MG63 (cell line): Measurements from ENCODE around the gene KLK15. TPM values are rescaled to one million over a fixed set of nuclear protein-coding genes. Genes with fewer than 3 reads are reported as not detected.
"Not testable (repeated sequence)": the region's sequence is repeated elsewhere in the genome, so short reads cannot be mapped to it uniquely, and the experiment has no call there.

Experiments
- DNase-seq: peaks from one replicate; pipeline ENCODE4 v3.0.0-alpha.2; 2020
- H3K27me3 ChIP-seq: fragments of 250-450 bp; sonication (Bioruptor Pico); 2 replicates; pipeline ENCODE4 v1.5.1; 2020; ENCODE audit warnings: mild to moderate bottlenecking, moderate library complexity
- H3K36me3 ChIP-seq: fragments of 250-450 bp; sonication (Bioruptor Pico); 2 replicates; pipeline ENCODE4 v1.5.1; 2020; ENCODE audit warnings: mild to moderate bottlenecking, moderate library complexity
- H3K4me3 ChIP-seq: fragments of 250-450 bp; sonication (Bioruptor Pico); 2 replicates; pipeline ENCODE4 v1.5.1; 2020; ENCODE audit warnings: mild to moderate bottlenecking, moderate library complexity
- H3K9me3 ChIP-seq: fragments of 250-450 bp; sonication (Bioruptor Pico); 2 replicates; pipeline ENCODE4 v1.5.1; 2020; ENCODE audit warnings: mild to moderate bottlenecking, moderate library complexity
- total RNA-seq: library from RNA; depleted of rRNA; stranded (reverse); fragments of >200 nt; shearing (Covaris generic); gene quantifications from 2 replicates; pipeline ENCODE4 v1.2.3, GENCODE V29; 2014; ENCODE audit warnings: low replicate concordance

The KLK15 gene
- total RNA-seq, 1 experiment from 2014 or later: not detected

DNA sequence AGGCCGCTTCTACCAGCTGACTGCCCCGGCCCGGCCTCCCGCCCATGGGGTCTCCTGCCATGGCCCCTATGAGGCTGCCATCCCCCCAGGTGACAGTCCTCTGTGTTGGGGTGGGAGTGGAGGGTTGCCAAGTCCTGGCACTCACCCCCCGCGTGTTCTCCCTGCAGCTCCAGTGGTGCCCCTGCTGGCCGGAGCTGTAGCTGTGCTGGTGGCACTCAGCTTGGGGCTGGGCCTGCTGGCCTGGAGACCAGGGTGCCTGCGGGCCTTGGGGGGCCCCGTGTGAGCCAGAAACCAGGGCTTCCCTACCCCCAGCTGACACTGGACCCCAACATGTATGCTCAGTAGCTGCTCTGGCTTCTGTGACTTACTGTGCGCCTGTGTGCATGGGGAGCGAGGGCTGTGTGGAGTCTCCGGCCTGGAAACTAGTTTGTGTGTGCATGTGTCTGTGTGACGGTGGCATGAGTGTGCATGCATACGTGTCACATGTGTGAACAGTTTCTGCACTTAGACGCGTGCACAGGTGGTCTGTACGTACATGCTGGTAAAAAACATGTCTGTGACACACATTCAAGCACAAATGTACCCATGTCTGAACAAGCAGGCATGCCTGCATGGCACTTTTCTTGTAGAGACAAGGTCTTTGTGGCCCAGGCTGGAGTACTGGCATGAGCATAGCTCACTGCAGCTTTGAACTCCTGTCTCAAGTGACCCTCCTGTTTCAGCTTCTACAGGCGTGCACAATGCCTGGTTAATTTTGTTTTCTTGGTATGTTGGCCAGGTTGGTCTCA, 38.3 kb downstream of the KLK15 start:
- no peak overlapping the region for H3K4me3 ChIP-seq
- peaks cover 48% of the 10 kb centered on the region for H3K36me3 ChIP-seq
- peak; percentile 71 for DNase-seq
- H3K27me3 ChIP-seq: no peaks in the 10 kb centered on the region
- H3K9me3 ChIP-seq: no peaks in the 10 kb centered on the region

DNA sequence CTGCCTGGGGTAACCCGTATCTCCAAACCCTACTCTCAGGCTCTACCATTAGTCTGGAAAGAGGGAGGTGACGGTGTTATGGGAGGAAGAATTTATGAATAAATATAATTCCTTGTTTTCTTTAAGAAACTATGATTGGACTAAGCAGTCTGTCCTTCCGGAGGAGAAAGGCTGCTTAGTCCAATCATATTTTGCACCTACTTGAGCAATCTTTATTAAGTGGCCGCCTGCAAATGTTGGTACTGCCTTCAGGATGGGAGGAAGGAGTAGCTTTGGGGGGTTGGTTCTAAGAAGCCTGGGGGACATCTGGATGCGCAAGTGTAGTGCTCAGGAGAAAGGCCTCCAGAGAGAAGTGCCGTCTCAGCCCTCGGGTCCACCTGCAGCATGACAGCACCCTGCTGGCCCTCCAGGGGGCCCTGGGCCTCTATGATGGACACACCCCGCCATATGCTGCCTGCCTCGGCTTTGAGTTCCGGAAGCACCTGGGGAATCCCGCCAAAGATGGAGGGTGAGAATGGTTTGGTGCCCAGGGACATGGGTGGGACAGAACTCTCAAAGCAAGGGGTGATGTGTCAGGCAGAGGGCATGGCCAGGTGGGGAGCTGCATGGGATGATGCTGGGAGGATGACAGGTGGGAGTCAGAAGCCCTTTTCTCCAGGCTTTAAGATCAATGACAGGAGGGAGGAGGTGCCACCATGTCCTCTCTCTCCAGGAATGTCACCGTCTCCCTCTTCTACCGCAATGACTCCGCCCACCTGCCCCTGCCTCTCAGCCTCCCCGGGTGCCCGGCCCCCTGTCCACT, 39.1 kb downstream of the KLK15 start:
- Histone ChIP-seq H3K4me3 (no peak overlapping the region), H3K27me3 (no peaks in the 10 kb centered on the region), H3K36me3 (peaks cover 40% of the 10 kb centered on the region), H3K9me3 (no peaks in the 10 kb centered on the region)
- peak; percentile 49 for DNase-seq

DNA sequence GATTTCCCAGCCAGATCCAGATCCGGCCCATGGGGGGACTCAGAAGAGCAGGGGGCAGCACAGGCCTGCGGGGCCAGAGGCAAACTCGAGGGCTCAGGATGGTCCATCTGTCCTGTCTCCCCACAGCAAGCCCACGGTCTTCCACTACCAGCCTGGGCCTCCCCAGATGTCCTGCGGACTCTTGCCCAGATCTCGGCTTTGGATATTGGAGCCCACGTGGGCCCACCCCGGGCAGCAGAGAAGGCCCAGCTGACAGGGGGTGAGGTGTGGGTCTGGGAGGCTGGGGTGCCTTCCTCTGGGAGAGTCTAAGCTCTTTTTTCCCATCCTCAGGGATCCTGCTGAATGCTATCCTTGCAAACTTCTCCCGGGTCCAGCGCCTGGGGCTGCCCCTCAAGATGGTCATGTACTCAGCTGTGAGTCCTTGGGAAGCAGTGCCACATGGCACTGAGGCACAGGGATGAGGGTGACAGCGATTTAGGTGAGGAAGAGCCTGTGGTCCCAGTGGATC, 39.8 kb downstream of the KLK15 start:
- Histone ChIP-seq H3K4me3 (no peak overlapping the region), H3K27me3 (no peaks in the 10 kb centered on the region), H3K36me3 (peaks cover 34% of the 10 kb centered on the region), H3K9me3 (no peaks in the 10 kb centered on the region)
- no peak for DNase-seq

DNA sequence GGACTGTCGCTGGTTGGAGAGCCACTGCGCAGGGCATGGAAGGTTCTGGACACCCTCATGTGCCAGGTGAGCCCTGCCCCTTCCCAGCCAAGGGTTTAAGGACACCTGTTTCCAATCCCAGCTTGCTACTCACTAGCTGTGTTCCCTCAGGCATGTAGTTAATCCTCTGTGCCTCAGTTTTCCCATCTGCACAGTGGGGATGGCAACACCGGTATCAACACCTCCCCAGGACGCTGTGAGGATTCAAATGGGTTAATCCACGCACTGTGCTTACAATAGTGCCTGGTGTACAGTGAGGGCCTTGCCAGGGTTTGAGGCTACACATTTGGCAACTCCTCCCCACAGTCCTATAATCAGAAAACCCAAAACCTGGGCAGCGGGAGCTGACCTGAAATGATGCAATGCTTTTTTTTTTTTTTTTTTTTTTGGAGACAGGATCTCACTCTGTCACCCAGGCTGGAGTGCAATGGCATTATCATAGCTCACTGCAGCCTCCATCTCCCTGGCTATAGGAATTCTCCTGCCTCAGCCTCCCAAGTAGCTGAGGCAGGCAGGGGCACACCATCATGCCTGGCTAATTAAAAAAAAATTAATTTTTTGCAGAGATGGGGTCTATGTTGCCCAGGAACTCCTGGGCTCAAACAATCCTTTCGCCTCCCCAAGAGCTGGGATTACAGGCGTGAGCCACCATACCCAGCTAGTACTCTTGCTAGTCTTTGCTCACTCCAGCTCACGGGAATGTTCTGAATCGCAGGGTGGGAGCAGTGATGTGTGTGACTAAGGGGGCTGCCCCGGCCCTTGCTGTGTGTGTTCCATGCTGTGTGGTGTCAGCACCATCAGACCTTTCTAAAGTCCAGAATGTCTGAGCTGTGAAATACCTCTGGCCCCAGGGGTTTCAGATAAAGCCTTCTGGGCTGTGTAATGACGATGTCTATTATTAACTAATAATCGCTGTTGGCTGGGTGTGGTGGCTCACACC, 40.8 kb downstream of the KLK15 start:
- no peaks in the 10 kb centered on the region for H3K9me3 ChIP-seq
- peaks cover 23% of the 10 kb centered on the region for H3K36me3 ChIP-seq
- no peak for DNase-seq
- H3K4me3 ChIP-seq: no peak overlapping the region
- H3K27me3 ChIP-seq: no peaks in the 10 kb centered on the region

GRCh38 chr19:50791594-50792271, 41.6 kb downstream of the KLK15 start:
- DNase-seq: no peak
- H3K27me3 ChIP-seq: no peaks in the 10 kb centered on the region
- H3K4me3 ChIP-seq: no peak overlapping the region
- H3K36me3 ChIP-seq: peaks cover 15% of the 10 kb centered on the region
- no peaks in the 10 kb centered on the region for H3K9me3 ChIP-seq

DNA sequence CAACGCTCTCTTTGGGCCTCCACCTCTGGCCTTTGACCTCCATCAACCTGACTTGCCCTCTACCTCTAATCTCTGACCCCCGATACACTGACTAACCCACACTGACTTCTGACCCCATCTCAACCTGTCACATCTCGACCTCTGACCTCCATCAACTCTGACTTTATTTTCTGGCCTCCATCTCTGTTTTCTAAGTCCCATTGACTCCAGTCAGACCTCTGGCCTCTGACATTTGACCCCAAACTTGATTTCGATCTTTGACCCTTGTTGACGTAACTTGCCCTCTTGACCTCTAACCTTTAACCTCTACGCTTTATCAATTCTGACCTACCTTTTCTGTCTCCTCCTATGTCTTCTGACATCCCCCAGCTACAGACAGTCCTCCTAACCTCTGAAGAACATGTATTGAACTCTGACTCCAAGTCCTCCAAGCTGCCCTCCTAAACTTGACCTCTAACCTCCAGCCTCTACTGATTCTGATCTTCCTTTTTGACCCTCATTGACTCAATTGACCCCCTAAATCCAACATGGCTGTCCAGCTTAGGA, 42.4 kb downstream of the KLK15 start:
- H3K27me3 ChIP-seq: no peaks in the 10 kb centered on the region
- H3K36me3 ChIP-seq: peaks cover 8% of the 10 kb centered on the region
- H3K9me3 ChIP-seq: no peaks in the 10 kb centered on the region
- H3K4me3 ChIP-seq: no peak overlapping the region
- DNase-seq: no peak

DNA sequence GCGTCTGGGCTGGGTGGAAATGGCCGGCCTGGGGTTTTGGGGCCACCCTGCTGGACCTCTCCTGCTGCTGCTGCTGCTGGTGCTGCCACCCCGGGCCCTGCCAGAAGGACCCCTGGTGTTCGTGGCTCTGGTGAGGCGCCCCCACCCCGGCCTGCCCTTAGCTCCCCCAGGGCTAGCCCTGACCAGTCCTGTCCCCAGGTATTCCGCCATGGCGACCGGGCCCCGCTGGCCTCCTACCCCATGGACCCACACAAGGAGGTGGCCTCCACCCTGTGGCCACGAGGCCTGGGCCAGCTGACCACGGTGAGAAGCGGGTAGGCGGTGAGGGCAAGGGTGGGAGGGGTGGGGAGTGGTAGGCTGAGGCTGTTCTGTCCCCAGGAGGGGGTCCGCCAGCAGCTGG, 43.0 kb downstream of the KLK15 start, which contains the start of gene ACP4:
Gene ACP4 (plus strand): TSS at position 20 of the 400 bp plus-strand sequence. CDS start 0 bp downstream, at position 20.
- Histone ChIP-seq H3K27me3 (no peaks in the 10 kb centered on the region), H3K4me3 (no peak within 1 kb of the TSS), H3K9me3 (no peaks in the 10 kb centered on the region), H3K36me3 (peaks cover 2% of the 10 kb centered on the region; the same call in 1 of the 2 replicates)
- DNase-seq: no peak

- H3K27me3 ChIP-seq: peaks cover 14% of the 10 kb centered on the region
- H3K36me3 ChIP-seq: no peaks in the 10 kb centered on the region
- H3K9me3 ChIP-seq: no peaks in the 10 kb centered on the region
- no peak overlapping the region for H3K4me3 ChIP-seq
- DNase-seq: no peak
Measured at GRCh38 chr19:50785329-50785728, 48.0 kb downstream of the KLK15 start.

GRCh38 chr19:50784710-50785109, 48.7 kb downstream of the KLK15 start:
- no peak for DNase-seq
- H3K36me3 ChIP-seq: no peaks in the 10 kb centered on the region
- H3K9me3 ChIP-seq: no peaks in the 10 kb centered on the region
- no peak overlapping the region for H3K4me3 ChIP-seq
- H3K27me3 ChIP-seq: peaks cover 20% of the 10 kb centered on the region

- peaks cover 29% of the 10 kb centered on the region for H3K27me3 ChIP-seq
- not testable (repeated sequence) for H3K36me3 ChIP-seq, H3K9me3 ChIP-seq, H3K4me3 ChIP-seq, DNase-seq
Measured at GRCh38 chr19:50783848-50784152, 49.6 kb downstream of the KLK15 start.

GRCh38 chr19:50780753-50781435, 52.5 kb downstream of the KLK15 start:
- Histone ChIP-seq H3K4me3 (no peak overlapping the region), H3K36me3 (no peaks in the 10 kb centered on the region), H3K9me3 (peaks cover 6% of the 10 kb centered on the region), H3K27me3 (peaks cover 52% of the 10 kb centered on the region)
- DNase-seq: no peak

DNA sequence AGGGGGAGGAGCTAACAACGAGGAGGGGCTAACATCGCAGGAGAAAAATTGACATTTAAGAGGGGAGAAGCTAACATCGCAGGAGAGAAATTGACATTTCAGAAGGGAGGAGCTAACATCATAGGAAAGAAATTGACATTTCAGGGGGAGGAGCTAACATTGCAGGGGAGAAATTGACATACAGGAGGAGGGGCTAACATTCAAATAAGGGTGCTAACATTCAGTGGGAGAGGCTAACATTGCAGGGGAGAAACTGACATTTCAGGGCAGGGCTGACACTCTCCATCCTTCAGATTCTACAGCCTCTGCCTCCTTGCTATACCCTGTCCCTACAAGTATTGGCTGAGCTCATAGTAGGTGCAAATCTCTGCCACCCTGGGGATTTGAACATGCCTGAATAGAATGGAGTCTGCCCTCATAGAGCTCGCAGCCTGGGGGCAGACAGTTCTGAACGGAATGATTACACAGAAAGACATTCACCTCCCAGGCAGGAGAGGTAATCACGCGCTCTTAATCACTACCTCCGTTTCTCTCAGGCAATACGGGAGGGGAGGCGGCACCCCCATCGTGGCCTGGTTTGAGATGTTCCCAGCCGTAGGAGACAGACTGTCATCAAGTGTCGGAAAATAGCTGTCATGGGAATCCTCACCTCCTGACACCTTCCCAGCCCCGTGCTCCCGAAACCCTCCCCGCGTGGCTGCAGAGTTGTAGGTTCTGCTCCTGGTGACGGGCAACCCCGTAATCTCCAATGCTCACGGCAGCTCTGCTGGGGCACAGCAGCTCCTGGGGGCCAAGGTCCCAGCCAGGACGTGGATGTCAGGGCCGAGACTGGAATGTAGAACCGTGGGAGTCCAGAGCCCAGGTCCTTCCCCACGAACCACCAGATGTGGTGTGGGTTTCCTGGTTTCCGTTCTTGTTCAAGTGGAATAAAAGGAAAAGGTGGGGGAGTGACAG, 53.6 kb downstream of the KLK15 start:
- peaks cover 6% of the 10 kb centered on the region for H3K9me3 ChIP-seq
- H3K27me3 ChIP-seq: peaks cover 55% of the 10 kb centered on the region
- no peak overlapping the region for H3K4me3 ChIP-seq
- DNase-seq: no peak
- H3K36me3 ChIP-seq: no peaks in the 10 kb centered on the region

DNA sequence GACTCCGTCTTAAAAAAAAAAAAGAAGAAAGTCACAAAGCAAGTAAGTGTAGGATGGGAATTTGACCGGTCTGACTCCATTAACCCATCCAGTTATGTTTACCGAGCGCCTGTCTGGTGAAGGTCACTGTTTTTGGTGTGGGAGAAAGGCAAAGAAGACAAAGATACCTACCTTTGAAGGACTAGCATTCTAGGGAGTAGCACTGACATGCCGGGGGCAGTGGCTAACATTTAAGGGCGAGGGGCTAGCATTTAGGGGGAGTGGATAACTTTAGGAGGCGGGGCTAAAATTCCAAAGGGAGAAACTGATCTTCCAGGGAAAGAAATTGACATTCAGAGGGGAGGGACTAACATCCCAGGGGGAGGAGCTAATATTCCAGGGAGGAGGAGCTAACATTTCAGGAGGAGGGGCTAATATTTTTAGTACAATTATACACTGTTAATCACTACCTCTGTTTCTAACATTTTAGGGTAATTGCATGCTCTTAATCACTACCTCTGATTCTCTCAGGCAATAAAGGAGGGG, 54.4 kb downstream of the KLK15 start:
- Histone ChIP-seq H3K4me3 (no peak overlapping the region), H3K27me3 (peaks cover 56% of the 10 kb centered on the region), H3K36me3 (no peaks in the 10 kb centered on the region), H3K9me3 (peaks cover 6% of the 10 kb centered on the region)
- DNase-seq: no peak

DNA sequence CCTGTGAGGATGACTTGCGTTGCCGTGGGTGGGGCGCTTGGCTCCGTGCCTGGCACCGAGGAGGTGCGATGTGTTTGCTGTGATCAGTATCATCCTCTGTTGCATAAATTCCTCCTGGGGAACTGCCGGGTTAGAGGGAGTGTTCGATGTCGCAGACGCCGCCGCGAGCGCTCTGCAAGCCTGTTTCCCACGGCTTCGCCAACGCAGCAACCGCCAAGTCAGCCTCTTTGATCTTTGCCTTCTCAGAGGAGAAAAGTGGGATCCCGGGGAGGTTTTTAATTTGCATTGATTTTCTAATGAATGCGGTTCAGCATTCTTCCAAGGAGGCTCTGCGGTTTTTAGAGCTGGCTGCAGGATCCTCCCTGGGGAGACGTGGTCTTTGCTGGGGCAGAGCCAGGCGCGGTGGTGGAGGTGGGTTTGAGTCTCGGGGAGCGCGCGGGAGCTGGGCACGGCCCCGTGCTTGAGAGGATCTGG, 55.5 kb downstream of the KLK15 start:
- DNase-seq: no peak
- H3K27me3 ChIP-seq: peaks cover 56% of the 10 kb centered on the region
- no peaks in the 10 kb centered on the region for H3K36me3 ChIP-seq

More for the DNA sequence above, 55.5 kb downstream of the KLK15 start:
- H3K9me3 ChIP-seq: peaks cover 6% of the 10 kb centered on the region
- H3K4me3 ChIP-seq: no peak overlapping the region
